ENCODE measurements around the gene SAG. TPM values are rescaled to one million over a fixed set of nuclear protein-coding genes. Genes with fewer than 3 reads are reported as not detected.

SAG gene
- polyA plus RNA-seq, 1 experiment = not detected

DNA sequence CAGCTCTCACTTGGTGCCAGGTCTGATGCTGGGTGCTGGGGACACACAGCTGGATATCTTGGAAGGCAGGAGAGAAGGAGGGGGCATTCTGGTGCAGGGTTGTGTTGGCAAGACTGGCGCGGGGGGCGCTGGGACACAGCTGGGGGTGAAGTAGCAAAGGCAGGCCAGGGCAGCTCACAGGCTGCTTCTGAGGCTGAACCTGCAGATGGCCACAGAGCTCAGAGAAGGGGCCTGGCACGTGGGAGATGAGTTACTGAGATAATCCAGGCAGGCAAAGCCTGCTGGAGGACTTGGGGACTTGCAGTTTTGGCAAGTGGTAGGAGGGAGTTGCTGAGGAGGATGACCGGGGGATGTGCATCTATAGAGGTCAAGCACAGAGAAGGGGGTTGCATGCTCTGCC, 30.4 kb downstream of the SAG start:
- ChIA-PET CTCF (interaction anchor here (1.1 kb wide), 1 partner anchor 105 kb away, joined by 3 read pairs; no protein-coding TSS in a partner anchor), POLR2A (no interaction called here)
- H3K27ac ChIP-seq (ENCODE audit: low read depth, low read length) = no peak overlapping the region
- TF ChIP-seq, protein P1, sequence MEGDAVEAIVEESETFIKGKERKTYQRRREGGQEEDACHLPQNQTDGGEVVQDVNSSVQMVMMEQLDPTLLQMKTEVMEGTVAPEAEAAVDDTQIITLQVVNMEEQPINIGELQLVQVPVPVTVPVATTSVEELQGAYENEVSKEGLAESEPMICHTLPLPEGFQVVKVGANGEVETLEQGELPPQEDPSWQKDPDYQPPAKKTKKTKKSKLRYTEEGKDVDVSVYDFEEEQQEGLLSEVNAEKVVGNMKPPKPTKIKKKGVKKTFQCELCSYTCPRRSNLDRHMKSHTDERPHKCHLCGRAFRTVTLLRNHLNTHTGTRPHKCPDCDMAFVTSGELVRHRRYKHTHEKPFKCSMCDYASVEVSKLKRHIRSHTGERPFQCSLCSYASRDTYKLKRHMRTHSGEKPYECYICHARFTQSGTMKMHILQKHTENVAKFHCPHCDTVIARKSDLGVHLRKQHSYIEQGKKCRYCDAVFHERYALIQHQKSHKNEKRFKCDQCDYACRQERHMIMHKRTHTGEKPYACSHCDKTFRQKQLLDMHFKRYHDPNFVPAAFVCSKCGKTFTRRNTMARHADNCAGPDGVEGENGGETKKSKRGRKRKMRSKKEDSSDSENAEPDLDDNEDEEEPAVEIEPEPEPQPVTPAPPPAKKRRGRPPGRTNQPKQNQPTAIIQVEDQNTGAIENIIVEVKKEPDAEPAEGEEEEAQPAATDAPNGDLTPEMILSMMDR (IDR thresholded peaks at IDR 0.05; ENCODE audit: low read depth, low read length) = no peak
- H3K9me3 ChIP-seq (ENCODE audit: control insufficient read depth, insufficient read depth, low read length) = no peaks in the 10 kb centered on the region
- peaks cover 17% of the 10 kb centered on the region for H3K27me3 ChIP-seq (ENCODE audit: control insufficient read depth, insufficient read depth, low read length)
- H3K4me3 ChIP-seq (ENCODE audit: low read depth, low read length) = no peak overlapping the region
- no peak for DNase-seq (ENCODE audit: low read depth, low spot score)

DNA sequence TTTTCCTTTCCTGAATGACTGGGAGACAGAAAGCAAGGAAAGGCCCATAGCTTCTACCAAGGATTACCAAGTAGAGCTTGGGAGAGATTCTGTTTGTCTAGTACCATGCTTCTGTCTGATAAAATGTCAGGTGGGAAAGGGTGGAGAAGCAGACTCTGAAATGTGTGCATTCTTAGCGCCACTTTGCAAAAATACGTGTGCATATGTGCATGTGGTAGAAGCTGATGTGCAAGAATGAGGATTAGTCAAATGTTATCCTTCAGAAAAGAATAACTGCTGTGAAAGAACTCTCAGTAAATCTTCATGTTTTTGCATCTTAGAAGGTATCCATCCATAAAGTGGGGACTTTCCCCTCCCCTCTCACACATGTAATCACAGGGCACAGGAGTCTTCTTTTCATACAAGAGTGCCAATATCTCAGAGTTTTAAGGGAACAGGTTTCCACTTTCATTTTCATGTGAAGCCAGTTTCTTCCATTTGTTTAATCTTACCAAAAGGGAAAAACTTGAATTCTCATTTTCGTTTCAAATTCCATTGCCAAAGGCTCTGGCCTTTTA, 31.3 kb downstream of the SAG start:
- H3K9me3 ChIP-seq (ENCODE audit: control insufficient read depth, insufficient read depth, low read length) = no peaks in the 10 kb centered on the region
- DNase-seq (ENCODE audit: low read depth, low spot score) = no peak
- CTCF ChIA-PET = interaction anchor here (1.1 kb wide), 1 partner anchor 104 kb away, joined by 3 read pairs; no protein-coding TSS in a partner anchor
- no peak overlapping the region for H3K4me3 ChIP-seq (ENCODE audit: low read depth, low read length)
- peaks cover 11% of the 10 kb centered on the region for H3K27me3 ChIP-seq (ENCODE audit: control insufficient read depth, insufficient read depth, low read length)
- TF ChIP-seq, protein P1 (IDR thresholded peaks at IDR 0.05; ENCODE audit: low read depth, low read length) = no peak
- POLR2A ChIA-PET = no interaction called here
- no peak overlapping the region for H3K27ac ChIP-seq (ENCODE audit: low read depth, low read length)

DNA sequence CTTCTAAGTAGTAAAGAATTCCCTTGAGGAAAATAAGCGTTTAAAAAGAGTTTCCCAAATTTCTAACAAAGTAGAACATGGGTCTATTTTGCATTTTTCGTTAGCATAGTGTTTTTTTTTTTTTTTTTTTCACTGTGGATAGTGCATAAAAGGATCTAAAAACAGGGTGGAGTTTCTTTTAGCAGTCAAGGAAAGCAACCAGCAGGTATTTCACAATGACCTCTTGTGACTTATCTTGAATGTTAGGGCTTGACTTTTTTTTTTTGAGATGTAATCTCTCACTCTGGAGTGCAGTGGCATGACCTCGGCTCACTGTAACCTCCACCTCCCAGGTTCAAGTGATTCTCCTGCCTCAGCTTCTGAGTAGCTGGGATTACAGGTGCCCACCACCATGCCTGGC, 31.8 kb downstream of the SAG start:
- H3K4me3 ChIP-seq (ENCODE audit: low read depth, low read length) = no peak overlapping the region
- no peak overlapping the region for H3K27ac ChIP-seq (ENCODE audit: low read depth, low read length)
- peaks cover 10% of the 10 kb centered on the region for H3K27me3 ChIP-seq (ENCODE audit: control insufficient read depth, insufficient read depth, low read length)
- ChIA-PET POLR2A (no interaction called here), CTCF (interaction anchor here (1.1 kb wide), 1 partner anchor 104 kb away, joined by 3 read pairs; no protein-coding TSS in a partner anchor)
- H3K9me3 ChIP-seq (ENCODE audit: control insufficient read depth, insufficient read depth, low read length) = no peaks in the 10 kb centered on the region
- DNase-seq (ENCODE audit: low read depth, low spot score) = no peak
- TF ChIP-seq, protein P1 (IDR thresholded peaks at IDR 0.05; ENCODE audit: low read depth, low read length) = no peak

DNA sequence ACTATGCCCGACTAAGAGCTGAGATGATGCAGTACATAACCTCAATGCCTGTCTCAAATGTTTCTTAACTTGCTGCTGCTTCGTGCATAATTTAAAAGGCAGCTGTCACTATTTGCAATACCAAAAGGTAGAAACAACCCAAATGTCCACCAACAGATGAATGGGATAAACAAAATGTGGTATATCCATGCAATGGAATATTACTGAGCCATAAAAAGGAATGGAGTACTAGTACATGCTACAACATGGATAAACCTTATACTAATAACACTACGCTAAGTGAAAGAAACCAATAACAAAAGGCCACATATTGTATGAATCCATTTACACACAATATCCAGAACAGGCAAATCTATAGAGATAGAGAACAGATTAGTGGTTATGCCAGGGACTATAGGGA, 33.7 kb downstream of the SAG start:
- POLR2A ChIA-PET = no interaction called here
- CTCF ChIA-PET = interaction anchor here (1.1 kb wide), 1 partner anchor 102 kb away, joined by 4 read pairs; no protein-coding TSS in a partner anchor

DNA sequence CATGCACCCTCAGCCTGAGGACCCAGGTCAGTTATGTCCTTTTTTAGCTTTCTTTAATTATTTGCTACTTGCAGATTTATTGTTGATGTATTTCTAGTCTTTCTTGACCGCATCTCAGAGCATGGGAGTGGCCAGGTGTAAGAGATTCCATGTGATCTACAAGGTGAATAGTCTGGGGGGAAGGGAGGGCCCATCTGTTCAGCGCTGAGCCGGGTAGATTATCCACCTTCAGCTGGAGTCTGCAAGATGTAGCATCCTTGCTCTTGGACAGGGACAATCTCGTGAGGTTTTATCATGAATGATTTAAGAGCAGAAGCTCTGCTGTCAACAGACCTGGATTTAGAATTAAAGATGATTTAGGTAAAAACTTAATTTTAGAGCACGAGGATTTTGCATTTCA, 34.7 kb downstream of the SAG start:
- H3K27ac ChIP-seq (ENCODE audit: low read depth, low read length) = no peak overlapping the region
- POLR2A ChIA-PET = no interaction called here
- H3K9me3 ChIP-seq (ENCODE audit: control insufficient read depth, insufficient read depth, low read length) = no peaks in the 10 kb centered on the region
- peaks cover 5% of the 10 kb centered on the region for H3K27me3 ChIP-seq (ENCODE audit: control insufficient read depth, insufficient read depth, low read length)
- DNase-seq (ENCODE audit: low read depth, low spot score) = no peak
- CTCF ChIA-PET = interaction anchor here (1.1 to 3.3 kb wide), 2 partner anchors 12 to 101 kb away, joined by 4 to 15 read pairs; partner anchors contain the start of gene DGKD
- TF ChIP-seq, protein P1 (IDR thresholded peaks at IDR 0.05; ENCODE audit: low read depth, low read length) = no peak
- no peak overlapping the region for H3K4me3 ChIP-seq (ENCODE audit: low read depth, low read length)

More for the DNA sequence above, 33.7 kb downstream of the SAG start:
- TF ChIP-seq, protein P1 (IDR thresholded peaks at IDR 0.05; ENCODE audit: low read depth, low read length) = no peak
- no peak overlapping the region for H3K27ac ChIP-seq (ENCODE audit: low read depth, low read length)
- H3K9me3 ChIP-seq (ENCODE audit: control insufficient read depth, insufficient read depth, low read length) = no peaks in the 10 kb centered on the region
- no peak for DNase-seq (ENCODE audit: low read depth, low spot score)
- peaks cover 6% of the 10 kb centered on the region for H3K27me3 ChIP-seq (ENCODE audit: control insufficient read depth, insufficient read depth, low read length)
- H3K4me3 ChIP-seq (ENCODE audit: low read depth, low read length) = no peak overlapping the region
